22Rv1 (cell line): Measurements from ENCODE around the gene NMT1.

Experiments
- H3K27ac ChIP-seq: fragments of 450-650 bp; 2 replicates; pipeline ENCODE4 v1.5.1; 2017
- CTCF ChIP-seq: fragments of 450-650 bp; IDR thresholded peaks from 2 replicates; pipeline ENCODE4 v1.5.1; 2017; ENCODE audit warnings: mild to moderate bottlenecking
- ZFX ChIP-seq: fragments of 450-650 bp; IDR thresholded peaks from 2 replicates; pipeline ENCODE4 v1.6.1; 2017; ENCODE audit warnings: antibody characterized with exemption, borderline replicate concordance

NMT1 gene

GRCh38 chr17:45038728-45039634 is 22.1 kb upstream of the NMT1 start:
- H3K27ac ChIP-seq, result no peak overlapping the region
- TF ChIP-seq ZFX, result no peak
- TF ChIP-seq CTCF, result no peak

- no peak overlapping the region for H3K27ac ChIP-seq
- TF ChIP-seq ZFX (no peak), CTCF (no peak)
These were observed 20.7 kb upstream of the NMT1 start for GRCh38 chr17:45040459-45040858.

- TF ChIP-seq ZFX (no peak), CTCF (no peak)
- H3K27ac ChIP-seq, result no peak overlapping the region
These were observed 18.6 kb upstream of the NMT1 start for GRCh38 chr17:45042346-45043120.

GRCh38 chr17:45043813-45044540 is 17.1 kb upstream of the NMT1 start:
- H3K27ac ChIP-seq, result no peak overlapping the region
- TF ChIP-seq ZFX (no peak), CTCF (no peak)

- peak overlapping the region; percentile 30; the same call in 1 of the 2 replicates for H3K27ac ChIP-seq
- TF ChIP-seq ZFX (no peak), CTCF (no peak)
These were observed 14.5 kb upstream of the NMT1 start for GRCh38 chr17:45046537-45047125.

- peak overlapping the region; percentile 98; the same call in 1 of the 2 replicates for H3K27ac ChIP-seq
- TF ChIP-seq CTCF (peak; percentile 22; the same call in 1 of the 2 replicates), ZFX (no peak)
These were observed 12.1 kb upstream of the NMT1 start for GRCh38 chr17:45048795-45049563.
